Activated CD8-positive, alpha-beta T cell treated with anti-CD3 and anti-CD28 coated beads, Interleukin-2, amount 10 ng/mL, durations not matched to agents 7 days and 5 days (primary cell): ENCODE results near the gene PDHB. TPM values are rescaled to one million over a fixed set of nuclear protein-coding genes. Genes with fewer than 3 reads are reported as not detected.
"Not testable (repeated sequence)": the region's sequence is repeated elsewhere in the genome, so short reads cannot be mapped to it uniquely, and the experiment has no call there.

ENCODE experiments used
- ATAC-seq: fragments of 150-1000 bp; cut with Tn5 transposase; one replicate; pipeline ENCODE4 v1.10.0; 2021; ENCODE audit warnings: moderate library complexity
- CTCF ChIA-PET: fragments of 350-600 bp; sonication (Branson Sonifier 250); formaldehyde crosslinking; loops from one replicate; lab custom pipeline; 2021; ENCODE audit warnings: antibody characterized with exemption; lab: Charles Lee
- POLR2A ChIA-PET: fragments of 350-600 bp; sonication (Branson Sonifier 250); formaldehyde crosslinking; loops from one replicate; lab custom pipeline; 2021; ENCODE audit warnings: antibody characterized with exemption; lab: Charles Lee
- DNase-seq: peaks from one replicate; pipeline ENCODE4 v3.0.0-alpha.2; 2020
- H3K27ac Mint-ChIP-seq: one replicate; pipeline ENCODE4 v1.8.0; 2021; ENCODE audit warnings: mild to moderate bottlenecking, mixed read lengths
- H3K27me3 Mint-ChIP-seq: one replicate; pipeline ENCODE4 v1.8.0; 2021; ENCODE audit warnings: low read depth, mixed read lengths
- H3K36me3 Mint-ChIP-seq: one replicate; pipeline ENCODE4 v1.8.0; 2021; ENCODE audit warnings: low read depth, mixed read lengths
- H3K4me1 Mint-ChIP-seq: one replicate; pipeline ENCODE4 v1.8.0; 2021; ENCODE audit warnings: low read depth, mixed read lengths
- H3K4me3 Mint-ChIP-seq: one replicate; pipeline ENCODE4 v1.8.0; 2021; ENCODE audit warnings: mild to moderate bottlenecking, mixed read lengths
- H3K9me3 Mint-ChIP-seq: one replicate; pipeline ENCODE4 v1.8.0; 2022; ENCODE audit warnings: mixed read lengths; ENCODE audit not compliant: insufficient read depth
- total RNA-seq, 2 experiments: library from RNA; stranded (reverse); gene quantifications; one replicate each; pipeline ENCODE4 v1.2.3, GENCODE V29; 2021

PDHB gene
- total RNA-seq, 2 experiments from 2014 or later: 48.9 to 50.3 TPM

DNA sequence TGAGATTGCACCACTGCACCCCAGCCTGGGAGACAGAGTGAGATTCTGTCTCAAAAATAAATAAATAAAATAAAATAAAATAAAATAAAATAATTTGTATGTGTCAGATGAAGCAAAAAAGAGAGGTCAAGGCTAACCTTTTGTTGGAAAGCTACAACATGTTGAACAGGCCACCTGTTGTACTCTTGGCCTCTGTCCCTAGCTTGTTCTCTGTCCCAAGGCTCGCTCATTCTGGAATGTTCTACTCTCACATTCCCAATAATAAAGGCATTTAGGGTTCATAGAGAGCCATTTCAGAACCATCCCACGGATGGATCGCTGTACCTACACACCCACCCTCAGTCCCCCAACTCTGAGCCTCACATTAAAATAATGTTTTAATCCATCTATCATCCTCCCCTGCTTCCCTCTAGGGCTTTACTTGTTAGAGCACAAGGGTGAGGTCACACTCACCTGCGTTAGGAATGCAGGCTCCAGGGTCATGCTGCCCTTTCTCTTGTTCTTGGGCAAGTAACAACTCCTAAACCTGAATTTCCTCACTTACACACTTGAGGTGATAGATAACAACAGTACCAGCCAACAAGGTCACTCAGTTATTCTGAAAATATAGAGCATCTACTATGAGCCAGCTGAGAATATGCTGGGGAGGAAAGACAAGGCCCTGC, 33.4 kb upstream of the PDHB start:
- peaks cover 27% of the 10 kb centered on the region for H3K4me1 Mint-ChIP-seq
- H3K27ac Mint-ChIP-seq: no peak overlapping the region
- no peak for ATAC-seq
- ChIA-PET CTCF (interaction anchor here (0.9 to 1.1 kb wide), 2 partner anchors 34 to 141 kb away, joined by 3 read pairs; partner anchors contain the start of gene PDHB), POLR2A (no interaction called here)
- H3K27me3 Mint-ChIP-seq: no peaks in the 10 kb centered on the region
- no peaks in the 10 kb centered on the region for H3K9me3 Mint-ChIP-seq
- H3K36me3 Mint-ChIP-seq: no peaks in the 10 kb centered on the region
- H3K4me3 Mint-ChIP-seq: no peak overlapping the region
- DNase-seq: no peak

DNA sequence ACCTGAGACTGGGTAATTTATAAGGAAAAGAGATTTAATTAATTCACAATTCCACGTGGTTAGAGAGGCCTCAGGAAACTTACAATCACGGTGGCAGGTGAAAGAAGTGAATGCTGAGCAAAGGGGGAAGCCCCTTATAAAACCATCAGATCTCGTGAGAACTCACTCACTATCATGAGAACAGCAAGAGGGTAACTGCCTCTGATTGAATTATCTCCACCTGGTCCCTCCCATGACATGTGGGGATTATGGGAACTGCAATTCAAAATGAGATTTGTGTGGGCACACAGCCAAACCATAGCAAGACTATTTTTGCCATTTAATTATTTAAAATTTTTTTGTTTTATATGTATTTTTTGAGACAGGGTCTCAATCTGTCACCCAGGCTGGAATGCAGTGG, 31.2 kb upstream of the PDHB start:
- ChIA-PET POLR2A (no interaction called here), CTCF (interaction anchor here (1.7 kb wide), 1 partner anchor 31 kb away, joined by 4 read pairs; no protein-coding TSS in a partner anchor)
- Mint-ChIP-seq H3K9me3 (no peaks in the 10 kb centered on the region), H3K4me3 (no peak overlapping the region), H3K27me3 (no peaks in the 10 kb centered on the region), H3K4me1 (peaks cover 8% of the 10 kb centered on the region), H3K36me3 (no peaks in the 10 kb centered on the region), H3K27ac (no peak overlapping the region)
- DNase-seq (no peak), ATAC-seq (no peak)

DNA sequence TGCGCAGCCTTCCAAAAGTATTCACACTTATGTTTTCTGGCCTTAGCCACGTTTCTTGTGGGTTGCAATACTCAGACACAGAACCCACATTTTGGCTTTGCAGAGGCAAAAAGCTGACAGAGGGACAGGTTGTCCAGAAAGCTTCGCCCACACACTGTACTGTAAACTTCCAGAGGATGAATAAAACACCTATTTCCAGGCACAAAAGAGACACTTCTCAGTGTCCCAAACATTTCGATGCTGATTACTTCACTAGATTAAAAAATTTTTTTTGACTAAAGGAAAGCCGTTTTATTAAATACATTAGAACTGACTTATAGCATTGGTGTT, 30.3 kb upstream of the PDHB start:
- Mint-ChIP-seq H3K36me3 (no peaks in the 10 kb centered on the region), H3K4me3 (peak overlapping the region; percentile 8), H3K9me3 (no peaks in the 10 kb centered on the region), H3K27ac (no peak overlapping the region), H3K4me1 (peaks cover 8% of the 10 kb centered on the region), H3K27me3 (no peaks in the 10 kb centered on the region)
- POLR2A ChIA-PET: no interaction called here
- CTCF ChIA-PET: interaction anchor here (0.7 to 1.3 kb wide), 17 partner anchors 10 to 166 kb away, joined by 3 to 8 read pairs (median 3); partner anchors contain the start of genes HTD2, KCTD6, PDHB and RPP14
- DNase-seq: no peak
- no peak for ATAC-seq

DNA sequence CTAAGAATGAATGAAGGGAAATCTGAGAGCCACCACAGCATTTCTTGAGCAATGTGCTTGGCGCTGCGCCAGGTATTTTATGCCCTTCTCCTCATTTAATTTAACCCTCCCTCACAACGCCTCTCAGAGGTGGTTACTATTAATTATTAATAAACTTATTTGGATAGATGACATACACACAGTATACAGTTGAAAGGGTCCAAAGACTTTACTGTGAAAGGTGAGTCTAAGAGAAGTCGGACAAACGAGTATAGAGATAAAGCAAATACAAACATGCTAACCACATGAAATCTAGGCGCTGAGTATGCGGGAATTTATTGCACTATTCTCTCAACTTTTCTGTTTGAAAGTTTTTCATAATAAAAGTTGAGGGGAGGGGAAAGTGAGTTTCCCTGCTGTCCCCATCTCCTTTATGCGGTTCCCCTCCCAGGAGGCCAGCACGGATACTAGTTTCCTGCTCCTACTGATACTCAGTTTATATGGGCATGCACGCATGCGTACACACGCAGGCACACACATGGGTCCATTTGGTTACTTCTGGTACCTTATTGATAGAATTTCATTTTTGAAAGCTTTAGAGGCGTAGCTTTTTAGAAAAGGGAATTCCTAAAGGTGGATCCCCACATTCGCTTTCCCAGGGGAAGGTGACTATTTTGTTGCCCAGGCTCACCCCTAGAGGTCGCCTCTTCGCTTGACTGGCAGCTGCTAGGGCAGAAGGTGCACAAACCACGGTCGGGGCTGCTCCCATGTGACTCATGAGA, 29.7 kb upstream of the PDHB start:
- H3K36me3 Mint-ChIP-seq: no peaks in the 10 kb centered on the region
- DNase-seq (peak; percentile 76), ATAC-seq (peak; percentile 94)
- H3K27ac Mint-ChIP-seq: no peak overlapping the region
- no peaks in the 10 kb centered on the region for H3K27me3 Mint-ChIP-seq
- POLR2A ChIA-PET: no interaction called here
- CTCF ChIA-PET: interaction anchor here (0.7 to 1.3 kb wide), 17 partner anchors 10 to 167 kb away, joined by 3 to 8 read pairs (median 3); partner anchors contain the start of genes HTD2, KCTD6, PDHB and RPP14
- no peaks in the 10 kb centered on the region for H3K9me3 Mint-ChIP-seq
- H3K4me1 Mint-ChIP-seq: peaks cover 8% of the 10 kb centered on the region
- peak overlapping the region; percentile 8 for H3K4me3 Mint-ChIP-seq

DNA sequence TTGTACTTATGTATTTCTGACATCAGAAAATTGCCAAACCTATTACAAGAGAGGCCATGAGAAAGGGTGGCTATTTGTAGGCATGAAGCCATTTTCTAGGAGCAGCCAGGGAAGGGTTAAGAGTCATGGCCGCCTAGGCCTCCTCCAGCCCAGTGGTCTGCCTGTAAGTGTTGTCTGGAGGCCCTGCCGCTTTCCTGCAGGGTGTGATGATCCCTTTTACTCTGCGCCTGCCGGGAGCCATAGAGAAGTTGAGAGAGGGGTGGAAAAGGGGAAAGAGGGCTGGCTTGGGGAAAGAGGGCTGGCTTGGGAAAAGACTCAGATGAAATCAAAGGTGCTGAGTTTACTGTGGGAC, 29.2 kb upstream of the PDHB start:
- no peaks in the 10 kb centered on the region for H3K27me3 Mint-ChIP-seq
- no peak overlapping the region for H3K27ac Mint-ChIP-seq
- DNase-seq (no peak), ATAC-seq (no peak)
- ChIA-PET CTCF (no interaction called here), POLR2A (no interaction called here)
- H3K4me3 Mint-ChIP-seq: no peak overlapping the region
- H3K9me3 Mint-ChIP-seq: no peaks in the 10 kb centered on the region
- H3K4me1 Mint-ChIP-seq: peaks cover 8% of the 10 kb centered on the region
- no peaks in the 10 kb centered on the region for H3K36me3 Mint-ChIP-seq

DNA sequence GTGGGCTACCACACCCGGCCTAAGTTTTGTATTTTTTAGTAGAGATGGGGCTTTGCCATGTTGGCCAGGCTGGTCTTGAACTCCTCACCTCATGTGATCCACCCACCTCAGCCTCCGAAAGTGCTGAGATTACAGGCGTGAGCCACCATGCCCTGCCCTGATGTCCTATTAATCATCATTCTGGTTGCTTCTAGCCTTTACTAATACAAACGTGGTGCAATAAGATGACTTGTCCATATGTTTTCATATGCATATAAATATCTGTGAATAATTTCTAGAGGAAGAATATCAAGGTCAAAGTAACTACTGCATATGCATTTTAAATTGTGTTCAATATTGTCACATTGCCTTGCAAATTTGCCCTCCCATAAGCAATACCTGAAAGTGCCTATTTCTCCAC, 25.5 kb upstream of the PDHB start:
- Mint-ChIP-seq H3K4me3 (no peak overlapping the region), H3K27me3 (peaks cover 3% of the 10 kb centered on the region), H3K36me3 (peaks cover 9% of the 10 kb centered on the region), H3K4me1 (peaks cover 8% of the 10 kb centered on the region), H3K9me3 (peaks cover 13% of the 10 kb centered on the region), H3K27ac (no peak overlapping the region)
- DNase-seq (no peak), ATAC-seq (no peak)
- ChIA-PET CTCF (no interaction called here), POLR2A (no interaction called here)

DNA sequence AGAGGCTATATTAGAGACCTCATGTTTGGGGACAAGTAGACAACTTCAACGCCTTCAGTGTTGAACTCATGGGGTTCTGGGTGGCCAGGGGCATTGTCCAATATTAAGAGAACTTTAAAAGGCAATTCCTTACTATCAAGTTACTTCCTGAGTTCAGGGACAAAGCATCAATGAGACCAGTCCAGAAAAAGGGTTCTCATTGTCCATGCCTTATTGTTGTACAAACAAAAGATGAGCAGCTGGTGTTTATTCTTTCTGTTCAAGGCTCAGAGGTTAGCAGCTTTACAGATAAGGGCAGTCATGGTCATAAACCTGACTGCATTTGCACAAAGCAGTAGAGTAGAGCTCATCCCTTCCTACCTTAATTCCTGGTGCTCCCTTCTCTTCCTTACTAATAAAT, 18.5 kb upstream of the PDHB start:
- CTCF ChIA-PET: interaction anchor here (1.0 to 1.3 kb wide), 2 partner anchors 9 to 178 kb away, joined by 3 read pairs; no protein-coding TSS in a partner anchor
- ATAC-seq (no peak), DNase-seq (no peak)
- H3K27ac Mint-ChIP-seq: no peak overlapping the region
- H3K4me3 Mint-ChIP-seq: no peak overlapping the region
- H3K9me3 Mint-ChIP-seq: peaks cover 23% of the 10 kb centered on the region
- peaks cover 9% of the 10 kb centered on the region for H3K36me3 Mint-ChIP-seq
- no peaks in the 10 kb centered on the region for H3K4me1 Mint-ChIP-seq
- POLR2A ChIA-PET: no interaction called here
- H3K27me3 Mint-ChIP-seq: peaks cover 5% of the 10 kb centered on the region

DNA sequence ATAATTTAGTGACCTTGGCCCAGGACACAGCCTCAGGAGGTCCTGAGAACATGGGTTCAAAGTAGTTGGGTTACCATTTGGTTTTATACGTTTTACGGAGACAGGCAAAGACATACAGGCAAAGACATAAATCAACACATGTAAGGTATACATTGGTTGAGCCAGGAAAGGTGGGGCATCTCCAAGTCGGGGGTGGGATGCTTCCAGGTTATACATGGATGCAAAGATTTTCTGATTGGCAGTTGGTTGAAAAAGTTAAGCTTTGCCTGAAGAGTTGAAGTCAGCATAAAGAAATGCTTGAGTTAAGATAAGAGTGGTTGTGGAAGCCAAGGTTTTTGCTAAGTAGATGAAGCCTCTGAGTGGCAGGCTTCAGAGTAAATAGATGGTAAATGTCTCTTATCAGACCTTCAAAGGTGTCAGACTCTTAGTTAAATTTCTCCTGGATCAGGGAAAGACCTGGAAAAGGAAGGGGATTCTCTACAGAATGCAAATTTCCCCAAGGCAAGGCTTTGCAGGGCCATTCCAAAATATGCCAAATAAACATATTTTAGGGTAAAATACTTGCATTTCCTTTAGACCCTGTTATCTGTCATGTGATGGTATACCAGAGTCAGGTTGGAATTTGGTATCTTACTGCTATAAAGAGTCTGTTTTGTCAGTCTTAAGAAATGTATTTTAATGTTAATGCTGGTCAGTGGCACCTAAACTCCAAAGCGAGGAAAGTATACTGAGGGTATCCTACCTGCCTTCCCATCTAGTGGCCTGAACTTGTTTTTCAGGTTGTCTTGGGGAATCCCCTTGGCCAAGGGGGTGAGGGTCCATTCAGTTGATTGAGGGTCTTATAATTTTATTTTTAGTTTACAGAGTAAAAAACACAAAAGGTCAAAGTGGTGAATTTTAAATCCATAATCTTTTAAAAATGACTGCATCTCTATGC, 8.2 kb upstream of the PDHB start:
- H3K4me3 Mint-ChIP-seq: no peak overlapping the region
- no peaks in the 10 kb centered on the region for H3K9me3 Mint-ChIP-seq
- H3K27ac Mint-ChIP-seq: no peak overlapping the region
- no peaks in the 10 kb centered on the region for H3K36me3 Mint-ChIP-seq
- H3K27me3 Mint-ChIP-seq: peaks cover 13% of the 10 kb centered on the region
- ChIA-PET POLR2A (no interaction called here), CTCF (interaction anchor here (1.3 kb wide), 1 partner anchor 22 kb away, joined by 3 read pairs; no protein-coding TSS in a partner anchor)
- H3K4me1 Mint-ChIP-seq: no peaks in the 10 kb centered on the region
- no peak for ATAC-seq
- DNase-seq: no peak

DNA sequence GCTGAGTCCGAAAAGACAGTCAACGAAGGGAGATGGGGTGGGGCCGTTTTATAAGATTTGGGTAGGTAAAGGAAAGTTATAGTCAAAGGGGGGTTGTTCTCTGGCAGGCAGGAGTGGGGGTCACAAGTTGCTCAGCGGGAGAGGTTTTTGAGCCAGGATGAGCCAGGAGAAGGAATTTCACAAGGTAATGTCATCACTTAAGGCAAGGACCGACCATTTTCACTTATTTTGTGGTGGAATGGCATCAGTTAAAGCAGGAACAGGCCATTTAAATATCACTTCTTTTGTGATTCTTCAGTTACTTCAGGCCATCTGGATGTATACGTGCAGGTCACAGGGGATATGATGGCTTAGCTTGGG, 7.3 kb upstream of the PDHB start:
- H3K9me3 Mint-ChIP-seq, H3K36me3 Mint-ChIP-seq, POLR2A ChIA-PET, ATAC-seq, DNase-seq, H3K4me1 Mint-ChIP-seq, H3K27ac Mint-ChIP-seq, H3K4me3 Mint-ChIP-seq: not testable (repeated sequence)
- CTCF ChIA-PET: interaction anchor here (0.9 to 1.3 kb wide), 2 partner anchors 23 to 26 kb away, joined by 3 read pairs; no protein-coding TSS in a partner anchor
- H3K27me3 Mint-ChIP-seq: peaks cover 17% of the 10 kb centered on the region

DNA sequence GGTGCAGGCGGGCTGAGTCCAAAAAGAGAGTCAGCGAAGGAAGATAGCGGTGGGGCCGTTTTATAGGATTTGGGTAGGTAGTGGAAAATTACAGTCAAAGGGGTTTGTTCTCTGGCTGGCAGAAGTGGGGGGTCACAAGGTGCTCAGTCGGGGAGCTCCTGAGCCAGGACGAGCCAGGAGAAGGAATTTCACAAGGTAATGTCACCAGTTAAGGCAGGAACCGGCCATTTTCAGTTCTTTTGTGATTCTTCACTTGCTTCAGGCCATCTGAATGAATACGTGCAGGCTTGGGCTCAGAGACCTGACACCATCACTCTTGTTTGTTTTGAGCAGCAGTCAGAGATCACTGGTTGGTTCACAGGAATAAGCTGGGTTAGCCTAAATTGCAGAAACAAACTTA, 3.6 kb upstream of the PDHB start:
- peaks cover 13% of the 10 kb centered on the region for H3K4me1 Mint-ChIP-seq
- H3K36me3 Mint-ChIP-seq, ATAC-seq, H3K4me3 Mint-ChIP-seq, H3K9me3 Mint-ChIP-seq, DNase-seq, POLR2A ChIA-PET, H3K27ac Mint-ChIP-seq: not testable (repeated sequence)
- peaks cover 15% of the 10 kb centered on the region for H3K27me3 Mint-ChIP-seq
- CTCF ChIA-PET: interaction anchor here (1.3 to 1.5 kb wide), 2 partner anchors 54 to 131 kb away, joined by 3 to 4 read pairs; partner anchors contain the start of genes HTD2, KCTD6 and RPP14

DNA sequence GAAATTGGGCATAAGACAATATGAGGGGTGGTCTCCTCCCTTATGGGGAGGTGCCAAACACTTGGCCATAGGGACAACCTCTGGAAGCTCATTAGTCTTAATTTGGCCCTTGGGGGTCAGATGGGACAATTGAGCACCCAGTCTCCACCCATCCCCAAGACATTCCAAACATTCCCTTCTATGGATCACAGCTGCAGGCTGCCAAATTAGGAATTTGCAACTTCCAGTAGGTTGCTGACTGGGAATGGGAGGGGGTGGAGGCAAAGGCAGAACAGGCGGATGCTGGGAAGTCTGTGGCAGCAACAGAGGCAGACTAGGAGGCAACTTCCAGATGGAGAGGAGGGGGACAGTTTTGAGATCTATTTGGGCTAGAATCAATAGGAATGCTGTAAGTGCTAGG, 1.4 kb upstream of the PDHB start:
- Mint-ChIP-seq H3K4me3 (no peak overlapping the region), H3K27me3 (peaks cover 10% of the 10 kb centered on the region), H3K9me3 (no peaks in the 10 kb centered on the region), H3K36me3 (peaks cover 19% of the 10 kb centered on the region), H3K27ac (no peak overlapping the region), H3K4me1 (peaks cover 18% of the 10 kb centered on the region)
- ChIA-PET CTCF (no interaction called here), POLR2A (interaction anchor here (1.2 kb wide), 1 partner anchor 129 kb away, joined by 5 read pairs; the partner anchor contains the start of genes HTD2 and RPP14)
- no peak for ATAC-seq
- DNase-seq: no peak
